NCI-H345 (cell line): ENCODE measurements around the gene EIF3A.
"Not testable (repeated sequence)": the region's sequence is repeated elsewhere in the genome, so short reads cannot be mapped to it uniquely, and the experiment has no call there.

ENCODE experiments used
- DNase-seq: peaks from one replicate; lab custom pipeline; 2025; lab: John Stamatoyannopoulos, UW

Gene EIF3A

GRCh38 chr10:119051775-119052174 lies 28.8 kb downstream of the EIF3A start:
- no peak for DNase-seq

GRCh38 chr10:119049777-119050176 lies 30.8 kb downstream of the EIF3A start:
- DNase-seq, result no peak

GRCh38 chr10:119049361-119049760 lies 31.3 kb downstream of the EIF3A start:
- DNase-seq, result no peak

GRCh38 chr10:119045561-119045960 lies 35.1 kb downstream of the EIF3A start:
- no peak for DNase-seq

- DNase-seq, result no peak
These were observed 38.4 kb downstream of the EIF3A start for GRCh38 chr10:119042169-119042568.

- no peak for DNase-seq
These were observed 39.3 kb downstream of the EIF3A start for GRCh38 chr10:119041326-119041725.

GRCh38 chr10:119039161-119039560 lies 41.5 kb downstream of the EIF3A start:
- no peak for DNase-seq

GRCh38 chr10:119031496-119032059 lies 49.0 kb downstream of the EIF3A start:
- DNase-seq, result no peak

GRCh38 chr10:119030421-119031250 lies 50.0 kb downstream of the EIF3A start:
- DNase-seq, result peak; percentile 66

- DNase-seq, result peak; percentile 22
These were observed 50.8 kb downstream of the EIF3A start, which contains the start of gene NANOS1 for GRCh38 chr10:119029613-119030420. NANOS1 (plus strand) TSS chr10:119029714; CDS start chr10:119029802, 88 bp downstream.

GRCh38 chr10:119028900-119029612 lies 51.6 kb downstream of the EIF3A start:
- peak; percentile 88 for DNase-seq

- not testable (repeated sequence) for DNase-seq
These were observed 52.1 kb downstream of the EIF3A start for GRCh38 chr10:119028445-119028899.

- no peak for DNase-seq
These were observed 54.1 kb downstream of the EIF3A start for GRCh38 chr10:119026301-119027110.

GRCh38 chr10:119025776-119026175 lies 54.8 kb downstream of the EIF3A start:
- DNase-seq, result peak; percentile 7

- DNase-seq, result peak; percentile 44
These were observed 55.3 kb downstream of the EIF3A start for GRCh38 chr10:119025336-119025735.

- no peak for DNase-seq
These were observed 55.7 kb downstream of the EIF3A start for GRCh38 chr10:119024882-119025281.

GRCh38 chr10:119023553-119023868 lies 57.1 kb downstream of the EIF3A start:
- no peak for DNase-seq

GRCh38 chr10:119022846-119023552 lies 57.6 kb downstream of the EIF3A start:
- DNase-seq, result no peak

GRCh38 chr10:119020627-119020946 lies 60.0 kb downstream of the EIF3A start:
- no peak for DNase-seq

- DNase-seq, result no peak
These were observed 73.4 kb downstream of the EIF3A start for GRCh38 chr10:119007211-119007574.
